ENCODE data around the gene ARMC6.

The ARMC6 gene

DNA sequence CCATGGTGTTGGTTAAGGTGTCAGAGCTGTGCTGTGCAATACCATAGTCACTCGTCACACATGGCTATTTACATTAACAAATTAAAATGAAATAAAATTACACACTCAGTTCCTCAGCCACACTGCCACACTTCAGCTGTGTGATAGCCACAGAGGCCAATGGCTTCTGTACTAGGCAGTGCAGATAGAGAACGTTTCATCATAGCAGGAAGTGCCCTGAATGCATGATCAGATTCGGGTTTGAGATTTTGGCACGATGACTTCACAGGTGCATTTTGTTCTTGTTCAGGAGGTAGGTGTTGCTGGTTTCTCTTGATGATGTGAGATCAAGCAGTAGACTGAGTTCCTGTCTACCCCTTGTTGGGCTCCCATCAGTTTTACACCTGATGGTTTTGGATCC is 6.5 kb downstream of the ARMC6 start:
- Histone ChIP-seq H3K9ac (ENCODE audit: low read length in 2 of 2) (no peak overlapping the region), H3K27ac (ENCODE audit: low read length) (no peak overlapping the region), H3K4me3 (ENCODE audit: low read length in 2 of 2) (no peak overlapping the region), H3K9me3 (ENCODE audit: control insufficient read depth in 2 of 2, low read length in 2 of 2) (no peaks in the 10 kb centered on the region), H3K27me3 (ENCODE audit: control insufficient read depth in 1 of 2, insufficient read depth in 2 of 2, low read length in 2 of 2) (no peaks in the 10 kb centered on the region), H3K4me1 (ENCODE audit: control insufficient read depth, insufficient read depth, low read length) (peaks cover 6% of the 10 kb centered on the region), H3K36me3 (ENCODE audit: control insufficient read depth in 2 of 2, insufficient read depth in 2 of 2, low read length in 2 of 2) (peaks cover 5 to 13% of the 10 kb centered on the region in 2 donors)

DNA sequence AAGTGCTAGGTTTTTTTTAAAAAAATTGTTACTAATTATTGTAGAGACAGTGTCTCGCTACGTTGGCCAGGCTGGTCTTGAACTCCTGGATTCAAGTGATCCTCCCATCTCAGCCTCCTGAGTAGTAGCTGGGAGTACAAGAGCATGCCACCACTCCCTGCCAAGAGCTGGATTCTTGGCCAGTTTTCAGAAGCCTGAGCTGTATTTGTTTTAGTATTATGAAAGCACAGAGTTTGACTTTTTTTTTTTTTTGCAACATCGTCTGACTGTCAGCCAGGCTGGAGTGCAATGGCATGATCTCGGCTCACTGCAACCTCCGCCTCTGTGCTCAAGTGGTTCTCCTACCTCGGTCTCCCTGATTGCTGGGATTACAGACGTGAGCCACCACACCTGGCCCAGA is 7.0 kb downstream of the ARMC6 start:
- Histone ChIP-seq H3K27ac (ENCODE audit: low read length) (no peak overlapping the region), H3K4me1 (ENCODE audit: control insufficient read depth, insufficient read depth, low read length) (peaks cover 6% of the 10 kb centered on the region), H3K9me3 (ENCODE audit: control insufficient read depth in 2 of 2, low read length in 2 of 2) (no peaks in the 10 kb centered on the region), H3K4me3 (ENCODE audit: low read length in 2 of 2) (no peak overlapping the region), H3K27me3 (ENCODE audit: control insufficient read depth in 1 of 2, insufficient read depth in 2 of 2, low read length in 2 of 2) (no peaks in the 10 kb centered on the region), H3K36me3 (ENCODE audit: control insufficient read depth in 2 of 2, insufficient read depth in 2 of 2, low read length in 2 of 2) (peaks cover 5 to 13% of the 10 kb centered on the region in 2 donors), H3K9ac (ENCODE audit: low read length in 2 of 2) (peak overlapping the region in 1 of 2 donors; percentile 36)

DNA sequence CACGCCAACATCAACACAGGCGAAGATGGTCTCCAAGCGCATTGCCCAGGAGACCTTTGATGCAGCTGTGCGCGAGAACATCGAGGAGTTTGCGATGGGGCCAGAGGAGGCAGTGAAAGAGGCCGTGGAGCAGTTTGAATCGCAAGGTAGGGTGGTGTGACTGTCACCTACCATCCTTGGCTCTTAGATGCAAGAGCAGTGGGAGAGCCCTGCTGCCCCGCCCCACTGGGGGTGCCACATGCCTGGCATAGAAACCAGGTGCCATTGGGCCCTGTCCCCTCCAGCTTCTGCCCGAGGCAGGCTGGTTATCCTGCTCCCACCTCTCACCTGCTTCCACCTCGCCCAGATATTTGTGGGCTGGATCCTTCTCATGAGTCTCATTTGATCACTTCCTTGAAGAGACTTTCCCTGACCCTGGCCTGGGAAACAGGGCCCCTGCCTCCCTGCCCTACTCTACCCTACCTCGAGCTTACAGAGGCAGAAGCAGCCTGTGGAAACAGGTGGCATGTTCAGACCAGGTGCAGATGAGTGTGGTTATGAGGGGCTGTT is 9.4 kb downstream of the ARMC6 start:
- no peak overlapping the region for H3K27ac ChIP-seq (ENCODE audit: low read length)
- H3K36me3 ChIP-seq (ENCODE audit: control insufficient read depth in 2 of 2, insufficient read depth in 2 of 2, low read length in 2 of 2), result peaks cover 9 to 15% of the 10 kb centered on the region in 2 donors
- H3K9ac ChIP-seq (ENCODE audit: low read length in 2 of 2), result no peak overlapping the region
- H3K27me3 ChIP-seq (ENCODE audit: control insufficient read depth in 1 of 2, insufficient read depth in 2 of 2, low read length in 2 of 2), result no peaks in the 10 kb centered on the region
- H3K4me1 ChIP-seq (ENCODE audit: control insufficient read depth, insufficient read depth, low read length), result peaks cover 6% of the 10 kb centered on the region
- no peaks in the 10 kb centered on the region for H3K9me3 ChIP-seq (ENCODE audit: control insufficient read depth in 2 of 2, low read length in 2 of 2)
- H3K4me3 ChIP-seq (ENCODE audit: low read length in 2 of 2), result no peak overlapping the region

DNA sequence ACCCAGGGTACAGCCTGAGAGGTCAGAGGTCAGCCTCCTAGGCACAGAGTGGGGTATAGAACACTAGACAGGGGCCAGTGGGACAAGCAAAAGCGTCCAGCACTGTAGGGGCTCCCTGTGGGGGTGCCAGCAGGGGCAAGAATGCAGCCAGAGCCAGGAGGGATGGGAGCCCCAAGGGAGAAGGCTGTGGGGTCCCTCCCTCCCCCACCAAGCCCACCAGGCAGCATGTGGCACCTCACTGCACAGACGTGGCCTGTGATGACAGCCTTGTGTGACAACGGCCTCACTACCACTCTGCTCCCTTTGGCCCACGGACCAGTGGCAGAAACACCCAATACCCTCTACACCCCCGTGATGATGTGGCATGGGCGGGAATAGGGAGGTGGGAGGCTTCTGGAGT is 10.1 kb downstream of the ARMC6 start:
- no peak overlapping the region for H3K9ac ChIP-seq (ENCODE audit: low read length in 2 of 2)
- no peaks in the 10 kb centered on the region for H3K27me3 ChIP-seq (ENCODE audit: control insufficient read depth in 1 of 2, insufficient read depth in 2 of 2, low read length in 2 of 2)
- H3K36me3 ChIP-seq (ENCODE audit: control insufficient read depth in 2 of 2, insufficient read depth in 2 of 2, low read length in 2 of 2), result peaks cover 9 to 15% of the 10 kb centered on the region in 2 donors
- no peaks in the 10 kb centered on the region for H3K9me3 ChIP-seq (ENCODE audit: control insufficient read depth in 2 of 2, low read length in 2 of 2)
- H3K4me1 ChIP-seq (ENCODE audit: control insufficient read depth, insufficient read depth, low read length), result peaks cover 6% of the 10 kb centered on the region
- H3K4me3 ChIP-seq (ENCODE audit: low read length in 2 of 2), result no peak overlapping the region
- H3K27ac ChIP-seq (ENCODE audit: low read length), result no peak overlapping the region

DNA sequence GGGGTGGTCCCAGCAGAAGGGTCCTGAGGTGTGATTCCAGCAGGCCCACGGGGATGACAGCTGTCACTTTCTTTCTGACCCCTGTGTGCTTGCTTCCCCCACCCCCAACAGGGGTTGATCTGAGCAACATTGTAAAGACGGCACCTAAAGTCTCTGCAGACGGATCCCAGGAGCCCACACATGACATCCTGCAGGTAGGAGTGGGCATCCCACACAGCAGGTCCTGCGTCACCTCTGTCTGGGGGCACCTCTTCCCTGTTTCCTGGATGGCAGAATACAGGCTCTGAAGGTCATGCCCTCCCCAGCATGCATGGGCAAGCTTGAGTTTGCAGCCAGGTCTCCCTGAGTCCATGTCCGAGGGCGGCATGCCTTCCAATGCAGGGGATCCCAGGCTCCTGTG is 10.5 kb downstream of the ARMC6 start:
- Histone ChIP-seq H3K36me3 (ENCODE audit: control insufficient read depth in 2 of 2, insufficient read depth in 2 of 2, low read length in 2 of 2) (peaks cover 9 to 15% of the 10 kb centered on the region in 2 donors), H3K27ac (ENCODE audit: low read length) (no peak overlapping the region), H3K4me3 (ENCODE audit: low read length in 2 of 2) (no peak overlapping the region), H3K9me3 (ENCODE audit: control insufficient read depth in 2 of 2, low read length in 2 of 2) (no peaks in the 10 kb centered on the region), H3K9ac (ENCODE audit: low read length in 2 of 2) (no peak overlapping the region), H3K4me1 (ENCODE audit: control insufficient read depth, insufficient read depth, low read length) (peaks cover 6% of the 10 kb centered on the region), H3K27me3 (ENCODE audit: control insufficient read depth in 1 of 2, insufficient read depth in 2 of 2, low read length in 2 of 2) (no peaks in the 10 kb centered on the region)

DNA sequence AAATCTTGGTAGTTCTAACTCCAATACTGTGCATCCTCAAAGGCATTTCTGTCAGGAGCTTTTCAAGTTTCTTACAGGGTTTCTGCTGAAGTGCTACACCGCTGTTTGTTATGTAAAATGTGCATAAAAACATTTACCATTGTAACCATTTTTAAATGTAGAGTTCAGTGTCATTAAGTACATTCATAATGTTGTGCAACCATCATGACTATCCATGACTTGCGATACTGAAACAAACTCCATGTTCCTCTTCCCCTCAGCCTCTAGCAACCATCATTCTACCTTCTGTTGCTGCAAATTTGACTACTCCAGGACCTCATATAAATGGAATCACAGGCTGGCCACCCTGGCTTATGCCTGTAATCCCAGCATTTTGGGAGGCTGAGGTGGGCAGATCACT is 16.0 kb downstream of the ARMC6 start:
- Histone ChIP-seq H3K9me3 (ENCODE audit: control insufficient read depth in 2 of 2, low read length in 2 of 2) (no peaks in the 10 kb centered on the region), H3K4me1 (ENCODE audit: control insufficient read depth, insufficient read depth, low read length) (no peaks in the 10 kb centered on the region), H3K27ac (ENCODE audit: low read length) (no peak overlapping the region), H3K4me3 (ENCODE audit: low read length in 2 of 2) (no peak overlapping the region), H3K36me3 (ENCODE audit: control insufficient read depth in 2 of 2, insufficient read depth in 2 of 2, low read length in 2 of 2) (peaks cover 24 to 25% of the 10 kb centered on the region in 2 donors), H3K27me3 (ENCODE audit: control insufficient read depth in 1 of 2, insufficient read depth in 2 of 2, low read length in 2 of 2) (no peaks in the 10 kb centered on the region), H3K9ac (ENCODE audit: low read length in 2 of 2) (no peak overlapping the region)

DNA sequence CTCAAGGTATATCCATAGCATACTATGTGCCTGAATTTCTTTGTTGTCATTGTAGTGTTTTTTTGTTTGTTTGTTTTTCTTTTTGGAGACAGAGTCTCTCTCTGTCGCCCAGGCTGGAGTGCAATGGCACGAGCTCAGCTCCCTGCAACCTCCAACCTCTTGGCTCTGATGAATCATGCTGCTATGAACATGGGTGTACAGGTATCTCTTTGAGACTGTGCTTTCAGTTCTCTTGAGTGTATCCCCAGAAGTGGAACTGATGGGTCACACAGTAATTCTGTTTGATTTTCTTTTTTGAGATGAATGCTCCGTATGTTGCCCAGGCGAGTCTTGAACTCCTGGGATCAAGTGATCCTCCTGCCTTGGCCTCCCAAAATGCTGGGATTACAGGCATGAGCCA is 16.7 kb downstream of the ARMC6 start:
- no peaks in the 10 kb centered on the region for H3K9me3 ChIP-seq (ENCODE audit: control insufficient read depth in 2 of 2, low read length in 2 of 2)
- H3K4me3 ChIP-seq (ENCODE audit: low read length in 2 of 2), result no peak overlapping the region
- no peaks in the 10 kb centered on the region for H3K27me3 ChIP-seq (ENCODE audit: control insufficient read depth in 1 of 2, insufficient read depth in 2 of 2, low read length in 2 of 2)
- peaks cover 30% of the 10 kb centered on the region in 2 donors for H3K36me3 ChIP-seq (ENCODE audit: control insufficient read depth in 2 of 2, insufficient read depth in 2 of 2, low read length in 2 of 2)
- H3K4me1 ChIP-seq (ENCODE audit: control insufficient read depth, insufficient read depth, low read length), result no peaks in the 10 kb centered on the region
- H3K9ac ChIP-seq (ENCODE audit: low read length in 2 of 2), result no peak overlapping the region
- no peak overlapping the region for H3K27ac ChIP-seq (ENCODE audit: low read length)

DNA sequence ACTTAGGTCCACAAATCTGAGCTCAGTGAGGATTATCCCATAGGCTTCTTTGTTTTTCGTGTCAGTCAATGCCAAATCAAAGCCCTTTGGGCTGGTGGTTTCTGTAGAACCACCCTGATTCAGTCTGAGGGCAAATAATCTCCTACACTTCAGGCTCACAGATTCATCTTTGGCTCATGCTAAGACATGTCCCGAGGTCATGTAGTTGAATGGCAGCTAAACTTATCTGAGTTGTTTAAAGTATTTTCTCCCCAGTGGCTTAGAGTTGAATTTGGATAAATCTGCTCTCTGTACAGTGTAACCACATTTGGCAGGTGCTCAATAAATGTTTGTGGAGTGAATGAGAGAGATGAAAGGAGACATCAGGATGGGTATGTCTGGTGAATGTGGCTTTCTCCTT is 17.3 kb downstream of the ARMC6 start:
- H3K4me3 ChIP-seq (ENCODE audit: low read length in 2 of 2), result no peak overlapping the region
- no peak overlapping the region for H3K27ac ChIP-seq (ENCODE audit: low read length)
- H3K9me3 ChIP-seq (ENCODE audit: control insufficient read depth in 2 of 2, low read length in 2 of 2), result no peaks in the 10 kb centered on the region
- no peak overlapping the region for H3K9ac ChIP-seq (ENCODE audit: low read length in 2 of 2)
- peaks cover 31 to 32% of the 10 kb centered on the region in 2 donors for H3K36me3 ChIP-seq (ENCODE audit: control insufficient read depth in 2 of 2, insufficient read depth in 2 of 2, low read length in 2 of 2)
- H3K4me1 ChIP-seq (ENCODE audit: control insufficient read depth, insufficient read depth, low read length), result no peaks in the 10 kb centered on the region
- H3K27me3 ChIP-seq (ENCODE audit: control insufficient read depth in 1 of 2, insufficient read depth in 2 of 2, low read length in 2 of 2), result no peaks in the 10 kb centered on the region

DNA sequence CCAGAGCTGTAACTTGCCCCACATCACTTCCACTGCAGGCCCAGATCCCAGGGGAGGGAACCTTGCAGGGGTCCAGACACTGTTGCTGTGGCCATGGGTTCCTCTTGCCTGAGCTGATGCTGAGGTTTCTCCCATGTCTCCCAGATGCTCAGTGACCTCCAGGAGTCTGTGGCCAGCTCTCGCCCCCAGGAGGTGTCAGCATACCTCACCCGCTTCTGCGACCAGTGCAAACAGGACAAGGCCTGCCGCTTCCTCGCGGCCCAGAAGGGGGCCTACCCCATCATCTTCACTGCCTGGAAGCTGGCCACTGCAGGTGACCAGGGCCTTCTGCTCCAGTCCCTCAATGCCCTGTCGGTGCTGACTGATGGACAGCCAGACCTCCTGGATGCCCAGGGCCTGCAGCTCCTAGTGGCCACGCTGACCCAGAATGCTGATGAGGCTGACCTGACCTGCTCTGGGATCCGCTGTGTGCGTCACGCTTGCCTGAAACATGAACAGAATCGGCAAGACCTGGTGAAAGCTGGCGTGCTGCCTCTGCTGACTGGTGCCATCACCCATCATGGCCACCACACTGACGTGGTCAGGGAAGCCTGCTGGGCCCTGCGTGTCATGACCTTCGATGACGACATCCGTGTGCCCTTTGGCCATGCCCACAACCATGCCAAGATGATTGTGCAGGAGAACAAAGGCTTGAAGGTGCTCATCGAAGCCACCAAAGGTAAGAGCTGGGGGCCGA is 18.2 kb downstream of the ARMC6 start:
- peaks cover 30 to 32% of the 10 kb centered on the region in 2 donors for H3K36me3 ChIP-seq (ENCODE audit: control insufficient read depth in 2 of 2, insufficient read depth in 2 of 2, low read length in 2 of 2)
- H3K4me3 ChIP-seq (ENCODE audit: low read length in 2 of 2), result no peak overlapping the region
- no peaks in the 10 kb centered on the region for H3K9me3 ChIP-seq (ENCODE audit: control insufficient read depth in 2 of 2, low read length in 2 of 2)
- no peak overlapping the region for H3K27ac ChIP-seq (ENCODE audit: low read length)
- H3K27me3 ChIP-seq (ENCODE audit: control insufficient read depth in 1 of 2, insufficient read depth in 2 of 2, low read length in 2 of 2), result no peaks in the 10 kb centered on the region
- H3K4me1 ChIP-seq (ENCODE audit: control insufficient read depth, insufficient read depth, low read length), result no peaks in the 10 kb centered on the region
- H3K9ac ChIP-seq (ENCODE audit: low read length in 2 of 2), result no peak overlapping the region

DNA sequence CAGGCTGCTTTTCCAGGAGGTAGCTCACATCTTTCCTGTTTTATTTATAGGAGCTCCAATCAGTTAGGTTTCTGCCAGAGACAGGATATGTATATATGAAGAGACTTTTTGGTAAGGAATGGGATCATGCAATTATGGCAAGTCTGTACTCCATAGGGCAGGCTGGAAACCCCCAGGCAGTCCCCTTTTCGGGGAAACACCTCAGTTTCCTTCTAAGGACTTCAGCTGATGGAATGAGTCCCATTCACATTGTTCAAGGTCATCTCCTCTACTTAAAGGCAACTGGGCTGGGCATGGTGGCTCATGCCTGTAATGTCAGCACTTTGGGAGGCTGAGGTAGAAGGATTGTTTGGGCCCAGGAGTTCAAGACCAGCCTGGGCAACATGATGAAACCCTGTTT is 19.5 kb downstream of the ARMC6 start:
- Histone ChIP-seq H3K9ac (ENCODE audit: low read length in 2 of 2) (no peak overlapping the region), H3K36me3 (ENCODE audit: control insufficient read depth in 2 of 2, insufficient read depth in 2 of 2, low read length in 2 of 2) (peaks cover 28 to 37% of the 10 kb centered on the region in 2 donors), H3K27me3 (ENCODE audit: control insufficient read depth in 1 of 2, insufficient read depth in 2 of 2, low read length in 2 of 2) (no peaks in the 10 kb centered on the region), H3K4me3 (ENCODE audit: low read length in 2 of 2) (no peak overlapping the region), H3K9me3 (ENCODE audit: control insufficient read depth in 2 of 2, low read length in 2 of 2) (no peaks in the 10 kb centered on the region), H3K4me1 (ENCODE audit: control insufficient read depth, insufficient read depth, low read length) (no peaks in the 10 kb centered on the region), H3K27ac (ENCODE audit: low read length) (no peak overlapping the region)
